Sigmoid colon (tissue), 7 donors: ENCODE measurements around the gene CYP2S1. TPM values are rescaled to one million over a fixed set of nuclear protein-coding genes. Genes with fewer than 3 reads are reported as not detected.
A peak's percentile ranks its signal among the peaks of the same experiment; 100 is the strongest.

ENCODE experiments used
- DNase-seq: peaks from one replicate; pipeline ENCODE4 v3.0.0-alpha.2; 2019
- H3K27ac ChIP-seq, 4 donors: fragments of 200-600 bp; sonication (generic); one replicate each; pipeline ENCODE4 v1.5.1; 2016 to 2019; ENCODE audit warnings: mild to moderate bottlenecking in 1 of 4
- H3K27me3 ChIP-seq, 3 donors: fragments of 200-600 bp; sonication (generic); one replicate each; pipeline ENCODE4 v1.5.1; 2019; ENCODE audit warnings: mild to moderate bottlenecking in 1 of 3
- H3K36me3 ChIP-seq, 4 donors: fragments of 200-600 bp; sonication (generic); one replicate each; pipeline ENCODE4 v1.5.1; 2016 to 2019
- H3K4me1 ChIP-seq, 4 donors: fragments of 200-600 bp; sonication (generic); one replicate each; pipeline ENCODE4 v1.5.1; 2017 to 2019
- H3K4me3 ChIP-seq, 4 donors: fragments of 200-600 bp; sonication (generic); one replicate each; pipeline ENCODE4 v1.5.1; 2017 to 2019; ENCODE audit warnings: mild to moderate bottlenecking in 2 of 4, moderate library complexity in 1 of 4
- H3K9me3 ChIP-seq, 4 donors: fragments of 200-600 bp in 3 of 4; sonication (generic) in 3 of 4; one replicate each; pipeline versions ENCODE4 v1.5.1 to v1.6.1; 2013 to 2019
- EP300 ChIP-seq, 4 donors: sonication (generic); formaldehyde crosslinking; IDR thresholded peaks; one replicate each; pipeline ENCODE4 v1.6.1; 2017; ENCODE audit warnings: antibody characterized with exemption in 4 of 4
- POLR2A ChIP-seq, 2 donors: fragments of 450-650 bp; IDR thresholded peaks; one replicate each; pipeline ENCODE4 v1.6.1; 2016; ENCODE audit warnings: antibody characterized with exemption in 2 of 2, mild to moderate bottlenecking in 2 of 2, moderate library complexity in 2 of 2
- POLR2AphosphoS5 ChIP-seq, 4 donors: sonication (generic); formaldehyde crosslinking; IDR thresholded peaks; one replicate each; pipeline ENCODE4 v1.6.1; 2017; ENCODE audit warnings: antibody characterized with exemption in 4 of 4
- WGBS, 2 donors: extraction: QIAGEN DNeasy Blood & Tissue Kit; methylation state at CpG; one replicate each; pipeline ENCODE4 v1.1.7; 2013; 5-methylcytosine and 5-hydroxymethylcytosine counted together
- intact Hi-C: fragments of 100-400 bp; cut with DNase I; formaldehyde crosslinking; loops from one replicate; pipeline ENCODE4 v1.15.1; 2023
- polyA plus RNA-seq, 3 donors: library from polyadenylated mRNA; stranded (reverse); fragments of 200-250 nt; gene quantifications; one replicate each; pipeline ENCODE4 v1.2.3, GENCODE V29; 2013
- total RNA-seq, 4 donors: library from RNA; depleted of rRNA; stranded (reverse); fragments of >200 nt; gene quantifications; one replicate each; pipeline ENCODE4 v1.1.0, GENCODE V29; 2016
- TF ChIP-seq, protein P1 (sequence below), 4 experiments: fragments of 450-650 bp in 3 of 4; fragments of 200-600 bp in 1 of 4; IDR thresholded peaks; one replicate each; pipeline ENCODE4 v1.5.1; 2016 to 2019; ENCODE audit warnings: antibody characterized with exemption in 4 of 4, mild to moderate bottlenecking in 3 of 4, moderate library complexity in 2 of 4
- donor health status: healthy with polysubstance abuse.
- donor health status: Bipolar disorder and iron deficiency.
- donor health status: healthy.

CYP2S1 gene
- total and polyA plus RNA-seq, 7 donors, result 0.41 to 18.6 (median 1.4) TPM

GRCh38 chr19:41186971-41187883 lies 5.8 kb upstream of the CYP2S1 start:
- no peak for TF ChIP-seq EP300 (IDR thresholded peaks at IDR 0.05)
- TF ChIP-seq, protein P1, sequence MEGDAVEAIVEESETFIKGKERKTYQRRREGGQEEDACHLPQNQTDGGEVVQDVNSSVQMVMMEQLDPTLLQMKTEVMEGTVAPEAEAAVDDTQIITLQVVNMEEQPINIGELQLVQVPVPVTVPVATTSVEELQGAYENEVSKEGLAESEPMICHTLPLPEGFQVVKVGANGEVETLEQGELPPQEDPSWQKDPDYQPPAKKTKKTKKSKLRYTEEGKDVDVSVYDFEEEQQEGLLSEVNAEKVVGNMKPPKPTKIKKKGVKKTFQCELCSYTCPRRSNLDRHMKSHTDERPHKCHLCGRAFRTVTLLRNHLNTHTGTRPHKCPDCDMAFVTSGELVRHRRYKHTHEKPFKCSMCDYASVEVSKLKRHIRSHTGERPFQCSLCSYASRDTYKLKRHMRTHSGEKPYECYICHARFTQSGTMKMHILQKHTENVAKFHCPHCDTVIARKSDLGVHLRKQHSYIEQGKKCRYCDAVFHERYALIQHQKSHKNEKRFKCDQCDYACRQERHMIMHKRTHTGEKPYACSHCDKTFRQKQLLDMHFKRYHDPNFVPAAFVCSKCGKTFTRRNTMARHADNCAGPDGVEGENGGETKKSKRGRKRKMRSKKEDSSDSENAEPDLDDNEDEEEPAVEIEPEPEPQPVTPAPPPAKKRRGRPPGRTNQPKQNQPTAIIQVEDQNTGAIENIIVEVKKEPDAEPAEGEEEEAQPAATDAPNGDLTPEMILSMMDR (IDR thresholded peaks at IDR 0.05), result no peak
- no peak for TF ChIP-seq POLR2A (IDR thresholded peaks at IDR 0.05)
- TF ChIP-seq POLR2AphosphoS5 (IDR thresholded peaks at IDR 0.05), result no peak
- H3K27me3 ChIP-seq, result peaks cover 0 to 30% (median 5%) of the 10 kb centered on the region in 3 donors
- WGBS, 2 donors, result 85 to 92% methylated on average over 8 of the region's 8 CpGs

DNA sequence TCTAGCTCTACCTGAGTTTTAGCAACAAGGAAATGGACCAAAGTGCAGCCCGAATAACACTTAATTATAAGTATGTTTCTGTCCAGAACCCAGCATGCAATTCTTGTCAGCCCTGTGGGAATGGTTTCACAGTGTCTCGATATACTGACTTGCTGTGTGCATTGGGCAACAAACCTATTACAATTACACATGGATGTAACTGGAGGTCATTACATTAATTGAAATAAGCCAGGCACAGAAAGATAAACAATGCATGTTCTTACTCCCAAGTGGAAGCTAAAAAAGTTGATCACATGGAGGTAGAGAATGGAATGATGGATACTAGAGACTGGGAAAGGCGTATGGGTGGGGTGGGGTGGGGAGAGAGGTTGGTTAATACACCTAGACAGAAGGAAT lies 5.1 kb upstream of the CYP2S1 start:
- H3K9me3 ChIP-seq, result no peaks in the 10 kb centered on the region
- peak in 1 of 4 donors; percentile 72 for TF ChIP-seq POLR2AphosphoS5 (IDR thresholded peaks at IDR 0.05)
- TF ChIP-seq, protein P1 (IDR thresholded peaks at IDR 0.05), result no peak
- H3K4me1 ChIP-seq, result peaks cover 0 to 10% (median 6%) of the 10 kb centered on the region in 4 donors
- no peaks in the 10 kb centered on the region for H3K36me3 ChIP-seq
- no peak overlapping the region for H3K4me3 ChIP-seq
- intact Hi-C loops, result no loop called here
- DNase-seq, result no peak
- peaks cover 0 to 37% (median 12%) of the 10 kb centered on the region in 3 donors for H3K27me3 ChIP-seq
- H3K27ac ChIP-seq, result peak overlapping the region in 1 of 4 donors; percentile 17
- 80 to 89% methylated on average over 3 of the region's 3 CpGs for WGBS, 2 donors

More at GRCh38 chr19:41186971-41187883, 5.8 kb upstream of the CYP2S1 start:
- H3K4me1 ChIP-seq, result peaks cover 0 to 5% (median 2%) of the 10 kb centered on the region in 4 donors
- no peaks in the 10 kb centered on the region for H3K9me3 ChIP-seq
- no peak for DNase-seq
- H3K27ac ChIP-seq, result peak overlapping the region in 1 of 4 donors; percentile 17
- intact Hi-C loops, result no loop called here
- H3K4me3 ChIP-seq, result no peak overlapping the region
- no peaks in the 10 kb centered on the region for H3K36me3 ChIP-seq

DNA sequence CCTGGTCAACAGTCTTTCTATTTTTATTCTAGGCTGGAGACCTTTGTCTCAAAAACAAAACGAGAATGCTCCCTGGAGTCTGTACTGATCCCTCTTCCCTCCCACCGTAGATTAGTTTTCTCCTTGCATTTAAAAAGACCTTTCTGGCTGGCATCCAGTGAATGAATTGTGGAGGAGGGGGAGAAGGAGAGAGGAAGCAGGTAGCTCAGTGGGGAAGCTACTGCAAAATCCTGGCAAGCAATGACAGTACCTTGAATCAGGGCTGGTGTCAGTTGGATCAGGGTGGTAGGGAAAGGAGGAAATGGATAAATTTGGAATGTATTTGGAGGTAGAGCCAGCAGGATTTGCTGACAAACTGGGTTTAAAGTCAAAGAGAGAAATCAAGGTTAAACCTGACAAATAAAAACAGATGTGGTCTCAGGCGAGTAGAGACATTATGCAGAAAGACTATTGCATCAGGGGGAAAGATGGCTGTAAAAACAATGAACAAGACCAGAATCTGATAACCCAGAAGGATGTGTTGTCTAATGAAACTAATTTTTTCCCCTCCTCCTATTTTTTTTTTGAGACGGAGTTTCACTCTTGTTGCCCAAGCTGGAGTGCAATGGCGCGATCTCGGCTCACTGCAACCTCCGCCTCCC lies 3.5 kb upstream of the CYP2S1 start:
- H3K27ac ChIP-seq, result no peak overlapping the region
- H3K36me3 ChIP-seq, result no peaks in the 10 kb centered on the region
- H3K4me3 ChIP-seq, result no peak overlapping the region
- peaks cover 0 to 53% (median 28%) of the 10 kb centered on the region in 3 donors for H3K27me3 ChIP-seq
- peaks cover 0 to 14% (median 11%) of the 10 kb centered on the region in 4 donors for H3K4me1 ChIP-seq
- intact Hi-C loops, result no loop called here
- 70 to 72% methylated on average over 8 of the region's 8 CpGs for WGBS, 2 donors
- no peaks in the 10 kb centered on the region for H3K9me3 ChIP-seq
- TF ChIP-seq EP300 (IDR thresholded peaks at IDR 0.05) (no peak), POLR2A (IDR thresholded peaks at IDR 0.05) (no peak), POLR2AphosphoS5 (IDR thresholded peaks at IDR 0.05) (no peak)
- TF ChIP-seq, protein P1 (IDR thresholded peaks at IDR 0.05), result no peak
- no peak for DNase-seq

- Histone ChIP-seq H3K27me3 (peaks cover 0 to 55% (median 28%) of the 10 kb centered on the region in 3 donors), H3K4me3 (peak overlapping the region in 3 of 4 donors; percentile 2 to 29 (median 27)), H3K36me3 (no peaks in the 10 kb centered on the region), H3K9me3 (no peaks in the 10 kb centered on the region), H3K27ac (no peak overlapping the region), H3K4me1 (peaks cover 0 to 12% (median 7%) of the 10 kb centered on the region in 4 donors)
- TF ChIP-seq POLR2A (IDR thresholded peaks at IDR 0.05), result no peak
- TF ChIP-seq EP300 (IDR thresholded peaks at IDR 0.05), result no peak
- no peak for TF ChIP-seq POLR2AphosphoS5 (IDR thresholded peaks at IDR 0.05)
- TF ChIP-seq, protein P1 (IDR thresholded peaks at IDR 0.05), result no peak
- 8 to 23% methylated on average over 13 of the region's 13 CpGs for WGBS, 2 donors
- intact Hi-C loops, result no loop called here
- DNase-seq, result no peak
Measured at GRCh38 chr19:41193430-41194156, 574 bp downstream of the CYP2S1 start.
